ENCODE results near the gene C19orf53.

C19orf53 gene

DNA sequence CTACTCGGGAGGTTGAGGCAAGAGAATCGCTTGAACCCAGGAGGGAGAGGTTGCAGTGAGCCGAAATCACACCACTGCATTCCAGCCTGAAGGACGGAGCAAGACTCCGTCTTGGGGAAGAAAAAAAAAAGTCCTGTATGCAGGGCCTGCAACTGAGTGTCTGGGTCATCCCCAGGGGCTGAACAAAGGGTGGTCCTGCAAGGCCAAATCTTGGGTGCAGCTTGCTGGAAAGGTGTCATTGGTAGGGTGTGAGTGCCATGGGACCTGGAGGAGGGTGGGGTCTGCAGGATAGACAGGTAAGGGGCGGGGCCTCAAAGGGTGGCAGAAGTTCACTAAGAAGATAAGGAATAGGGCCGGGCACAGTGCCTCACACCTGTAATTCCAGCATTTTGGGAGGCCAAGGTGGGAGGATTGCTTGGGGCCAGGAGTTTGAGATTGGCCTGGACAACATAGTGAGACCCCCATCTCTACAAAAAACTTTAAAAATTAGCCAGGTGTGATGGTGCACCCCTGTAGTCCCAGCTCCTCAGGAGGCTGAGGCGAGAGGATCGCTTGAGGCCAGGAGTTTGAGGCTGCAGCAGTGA is 52.5 kb downstream of the C19orf53 start:
- DNase-seq (ENCODE audit: low spot score): no peak

DNA sequence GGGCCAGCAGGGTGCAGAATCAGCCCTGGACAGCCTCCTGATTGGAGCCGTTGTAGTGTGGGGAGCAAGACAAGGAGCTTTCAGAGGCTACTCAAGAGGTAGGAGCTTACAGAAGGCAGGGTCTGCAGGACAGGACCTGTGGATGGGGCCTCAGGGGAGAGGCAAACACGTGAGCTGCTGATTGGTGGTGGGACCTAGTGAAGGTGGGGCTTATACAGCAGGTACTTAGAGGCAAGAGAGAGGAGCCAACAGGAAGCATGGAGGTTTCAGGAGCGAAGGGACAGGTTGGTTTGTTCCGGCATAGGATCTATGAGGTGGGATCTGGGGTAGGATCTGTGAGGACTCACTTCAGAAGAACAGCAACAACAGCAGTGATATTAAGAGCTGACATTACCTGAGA is 53.4 kb downstream of the C19orf53 start:
- DNase-seq (ENCODE audit: low spot score): no peak
